ENCODE data around the gene IL34.
"Not testable (repeated sequence)": the region's sequence is repeated elsewhere in the genome, so short reads cannot be mapped to it uniquely, and the experiment has no call there.

IL34 gene

GRCh38 chr16:70659546-70659945 is 13.2 kb downstream of the IL34 start:
- DNase-seq (ENCODE audit: low read depth), result no peak

GRCh38 chr16:70659953-70660671 is 13.8 kb downstream of the IL34 start:
- DNase-seq (ENCODE audit: low read depth), result no peak

GRCh38 chr16:70660672-70661350 is 14.5 kb downstream of the IL34 start:
- DNase-seq (ENCODE audit: low read depth), result no peak

- DNase-seq (ENCODE audit: low read depth), result no peak
These were observed 15.2 kb downstream of the IL34 start for GRCh38 chr16:70661534-70661917.

- DNase-seq (ENCODE audit: low read depth), result no peak
These were observed 15.7 kb downstream of the IL34 start for GRCh38 chr16:70661918-70662641.

- DNase-seq (ENCODE audit: low read depth), result no peak
These were observed 16.7 kb downstream of the IL34 start for GRCh38 chr16:70662991-70663523.

DNA sequence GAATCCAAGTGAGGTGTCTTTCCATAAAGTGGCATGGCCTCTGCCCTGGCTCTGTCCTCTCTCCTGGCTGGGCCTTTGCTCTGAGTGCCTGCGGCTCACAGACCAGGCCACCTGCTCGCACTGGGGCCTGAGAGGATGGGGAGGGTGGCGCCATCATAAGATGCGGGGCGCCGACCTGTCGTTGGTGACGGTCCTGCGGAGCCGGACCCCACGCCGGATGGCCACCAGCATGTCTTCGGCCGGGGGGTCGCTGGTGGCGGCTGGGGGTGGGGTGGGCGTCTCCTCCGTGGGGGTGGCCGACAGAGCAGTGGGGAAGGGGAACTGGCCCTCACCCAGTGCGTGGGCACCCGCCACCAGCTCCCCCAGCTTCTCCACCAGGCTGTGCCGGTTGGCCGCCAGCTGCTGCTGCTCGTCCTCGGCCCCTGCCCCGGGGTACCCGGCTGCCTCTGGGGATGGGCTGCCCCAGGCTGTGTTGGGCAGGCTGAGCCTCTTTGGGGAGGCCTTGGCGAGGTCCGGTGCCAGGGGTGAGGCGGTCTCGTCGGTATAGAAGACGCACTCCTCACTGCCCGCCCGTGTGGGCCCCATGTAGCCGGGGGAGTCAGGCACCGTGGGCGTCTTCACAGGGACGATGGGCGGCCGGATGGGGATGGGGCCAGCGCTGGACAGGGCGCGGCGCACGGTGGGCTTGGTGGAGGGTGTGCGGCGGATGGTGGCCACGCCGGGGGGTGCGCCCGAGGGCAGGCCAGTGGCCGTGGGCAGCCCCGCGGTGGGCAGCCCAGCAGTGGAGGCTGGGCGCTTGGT is 17.4 kb downstream of the IL34 start:
- DNase-seq (ENCODE audit: low read depth), result no peak

DNA sequence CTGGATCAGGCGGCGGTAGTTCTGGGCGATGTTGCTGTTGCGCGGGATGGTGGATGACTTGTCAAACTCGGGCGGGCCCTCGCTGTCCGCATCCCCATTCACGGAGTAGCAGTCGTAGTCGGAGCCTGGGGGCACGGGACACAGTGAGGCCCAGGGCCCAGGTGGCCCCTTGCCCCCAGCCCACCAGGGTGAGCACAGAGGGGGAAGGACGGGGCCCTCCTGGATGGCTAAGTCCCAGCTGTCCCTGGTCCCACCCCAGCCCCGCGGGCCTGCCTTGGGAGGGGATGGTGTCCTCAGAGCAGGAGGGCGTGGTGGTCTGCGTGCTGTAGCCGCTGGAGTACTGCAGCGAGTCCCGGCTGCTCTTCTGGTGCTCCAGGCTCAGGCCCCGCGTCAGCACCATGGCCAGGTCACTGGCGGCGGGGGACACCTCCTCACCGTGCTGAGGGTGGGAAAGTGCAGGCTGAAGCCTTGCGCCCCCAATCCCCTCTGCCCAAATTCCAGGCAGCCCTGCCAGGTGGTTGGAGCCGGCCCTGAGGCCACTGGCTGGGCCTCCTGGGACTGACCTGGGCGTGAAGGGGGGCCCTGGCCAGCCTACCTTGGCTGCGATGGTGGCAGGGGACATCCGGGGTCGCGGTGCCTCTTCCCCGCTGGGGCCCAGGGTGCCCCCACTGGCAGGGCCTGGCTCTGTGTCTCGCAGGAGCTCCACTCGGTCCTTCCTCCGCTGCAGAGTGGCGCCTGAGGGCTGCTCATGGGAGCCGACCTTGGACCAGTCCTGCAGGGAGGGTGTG is 18.2 kb downstream of the IL34 start:
- DNase-seq (ENCODE audit: low read depth), result no peak

- no peak for DNase-seq (ENCODE audit: low read depth)
These were observed 18.8 kb downstream of the IL34 start for GRCh38 chr16:70665113-70665694.

GRCh38 chr16:70665806-70666735 is 19.7 kb downstream of the IL34 start:
- no peak for DNase-seq (ENCODE audit: low read depth)

DNA sequence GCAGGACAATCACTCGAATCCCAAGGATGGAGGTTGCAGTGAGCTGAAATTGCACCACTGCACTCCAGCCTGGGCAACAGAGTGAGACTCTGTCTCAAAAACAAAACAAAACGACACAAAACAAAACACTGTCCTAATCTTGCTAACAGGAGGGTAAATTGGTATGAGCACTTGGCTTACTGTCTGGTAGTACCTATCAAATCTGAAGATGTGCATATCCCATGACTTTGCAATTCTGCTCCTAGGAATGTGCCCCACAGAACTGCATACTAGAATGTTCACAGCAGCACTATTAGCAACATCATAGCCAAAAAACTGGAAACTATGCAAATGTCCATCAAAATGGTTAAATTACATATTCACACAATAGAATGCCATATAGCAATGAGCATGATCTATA is 23.8 kb downstream of the IL34 start:
- DNase-seq (ENCODE audit: low read depth), result no peak

GRCh38 chr16:70670938-70671337 is 24.6 kb downstream of the IL34 start:
- not testable (repeated sequence) for DNase-seq (ENCODE audit: low read depth)

- no peak for DNase-seq (ENCODE audit: low read depth)
These were observed 28.1 kb downstream of the IL34 start for GRCh38 chr16:70674221-70675014.

- DNase-seq (ENCODE audit: low read depth), result no peak
These were observed 29.6 kb downstream of the IL34 start for GRCh38 chr16:70675851-70676513.

DNA sequence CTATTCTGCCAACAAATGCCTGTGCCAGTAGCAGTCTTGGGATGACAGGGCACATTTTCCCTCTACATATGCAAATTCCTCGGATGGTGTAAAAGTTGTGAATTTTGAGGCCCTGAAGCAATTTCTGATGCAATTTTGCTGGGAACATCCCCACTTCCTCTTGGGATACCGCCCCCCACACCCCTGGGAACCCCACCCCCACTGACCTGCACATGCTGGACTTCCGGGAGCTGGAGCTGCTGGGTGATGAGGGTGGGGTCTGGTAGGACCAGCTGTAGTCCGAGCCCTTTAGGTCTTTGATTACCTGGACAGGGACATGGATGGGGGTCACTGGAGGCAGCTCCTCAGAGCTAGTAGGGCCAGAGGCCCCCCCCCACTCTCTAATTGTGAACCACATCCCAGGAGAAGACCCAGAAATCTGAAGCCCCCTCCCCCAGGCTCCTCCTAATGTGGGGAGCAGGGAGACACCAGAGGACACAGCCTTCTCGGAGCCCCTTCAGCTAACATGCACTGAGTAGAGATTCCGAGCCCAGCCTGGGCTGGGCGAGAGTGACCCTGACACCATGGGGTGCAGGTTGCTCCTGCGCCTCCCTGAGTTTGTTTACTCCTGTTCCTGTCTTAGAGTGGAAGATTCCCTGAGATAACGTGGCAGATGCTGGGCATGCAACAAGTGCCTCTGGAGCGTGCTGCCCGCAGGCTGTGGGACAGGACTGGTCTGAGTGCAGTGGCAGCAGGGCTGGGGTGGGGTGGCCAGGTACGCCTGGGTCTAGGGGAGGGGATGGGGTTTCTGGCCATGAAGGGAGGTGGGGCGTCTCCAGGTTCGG is 30.5 kb downstream of the IL34 start:
- DNase-seq (ENCODE audit: low read depth), result no peak

GRCh38 chr16:70677499-70678120 is 31.3 kb downstream of the IL34 start:
- no peak for DNase-seq (ENCODE audit: low read depth)

All from stimulated activated CD8-positive, alpha-beta memory T cell treated with anti-CD3 and anti-CD28 coated beads, Interleukin-4, amount 100 ng/mL, for 24 hours (primary cell).